GM21423 (cell line): Measurements from ENCODE around the gene VPS13D.
"Not testable (repeated sequence)": the region's sequence is repeated elsewhere in the genome, so short reads cannot be mapped to it uniquely, and the experiment has no call there.

Experiments used
- ATAC-seq: cut with Tn5 transposase; IDR thresholded peaks from one replicate; pipeline ENCODE4 v1.9.1; 2021; ENCODE audit warnings: mild to moderate bottlenecking, moderate library complexity; ENCODE audit not compliant: unreplicated experiment

Gene VPS13D

GRCh38 chr1:12358499-12358898 lies 128.7 kb downstream of the VPS13D start:
- no peak for ATAC-seq

GRCh38 chr1:12359359-12360133 lies 129.7 kb downstream of the VPS13D start:
- ATAC-seq: no peak

GRCh38 chr1:12368646-12369045 lies 138.8 kb downstream of the VPS13D start:
- no peak for ATAC-seq

GRCh38 chr1:12369258-12369657 lies 139.4 kb downstream of the VPS13D start:
- no peak for ATAC-seq

- no peak for ATAC-seq
Observed at GRCh38 chr1:12370333-12370975, 140.6 kb downstream of the VPS13D start.

GRCh38 chr1:12371053-12371452 lies 141.2 kb downstream of the VPS13D start:
- ATAC-seq: no peak

- ATAC-seq: no peak
Observed at GRCh38 chr1:12372180-12372579, 142.3 kb downstream of the VPS13D start.

GRCh38 chr1:12372761-12373160 lies 142.9 kb downstream of the VPS13D start:
- no peak for ATAC-seq

GRCh38 chr1:12375133-12375829 lies 145.5 kb downstream of the VPS13D start:
- ATAC-seq: no peak

- no peak for ATAC-seq
Observed at GRCh38 chr1:12376236-12377045, 146.6 kb downstream of the VPS13D start.

GRCh38 chr1:12380326-12381249 lies 150.8 kb downstream of the VPS13D start:
- ATAC-seq: no peak

GRCh38 chr1:12383001-12383400 lies 153.2 kb downstream of the VPS13D start:
- no peak for ATAC-seq

GRCh38 chr1:12383786-12384185 lies 154.0 kb downstream of the VPS13D start:
- ATAC-seq: no peak

GRCh38 chr1:12384836-12385456 lies 155.1 kb downstream of the VPS13D start:
- ATAC-seq: no peak

- ATAC-seq: no peak
Observed at GRCh38 chr1:12386130-12386529, 156.3 kb downstream of the VPS13D start.

GRCh38 chr1:12387641-12388040 lies 157.8 kb downstream of the VPS13D start:
- no peak for ATAC-seq

- not testable (repeated sequence) for ATAC-seq
Observed at GRCh38 chr1:12390296-12390695, 160.5 kb downstream of the VPS13D start.

- ATAC-seq: no peak
Observed at GRCh38 chr1:12397462-12398450, 167.9 kb downstream of the VPS13D start.
